HG02852 (cell line): ENCODE results near the gene KLHL3.

Experiments
- ATAC-seq: cut with Tn5 transposase; IDR thresholded peaks from one replicate; pipeline ENCODE4 v1.9.1; 2021; ENCODE audit warnings: mild to moderate bottlenecking, moderate library complexity; ENCODE audit not compliant: unreplicated experiment

KLHL3 gene

GRCh38 chr5:137712139-137712667, 23.7 kb downstream of the KLHL3 start:
- ATAC-seq = no peak

GRCh38 chr5:137710086-137710485, 25.8 kb downstream of the KLHL3 start:
- no peak for ATAC-seq

GRCh38 chr5:137708796-137709559, 26.9 kb downstream of the KLHL3 start:
- ATAC-seq = no peak

GRCh38 chr5:137708062-137708461, 27.8 kb downstream of the KLHL3 start:
- no peak for ATAC-seq

GRCh38 chr5:137706841-137707240, 29.0 kb downstream of the KLHL3 start:
- no peak for ATAC-seq

- ATAC-seq = no peak
These were observed 30.8 kb downstream of the KLHL3 start for GRCh38 chr5:137705106-137705505.

- no peak for ATAC-seq
These were observed 32.3 kb downstream of the KLHL3 start for GRCh38 chr5:137703565-137703964.

- ATAC-seq = no peak
These were observed 35.6 kb downstream of the KLHL3 start for GRCh38 chr5:137700282-137700680.

- no peak for ATAC-seq
These were observed 36.3 kb downstream of the KLHL3 start for GRCh38 chr5:137699336-137700281.

GRCh38 chr5:137696481-137696880, 39.4 kb downstream of the KLHL3 start:
- no peak for ATAC-seq

GRCh38 chr5:137695651-137696428, 40.0 kb downstream of the KLHL3 start:
- no peak for ATAC-seq

- no peak for ATAC-seq
These were observed 41.8 kb downstream of the KLHL3 start for GRCh38 chr5:137693951-137694721.

- ATAC-seq = no peak
These were observed 42.5 kb downstream of the KLHL3 start for GRCh38 chr5:137693307-137693950.

GRCh38 chr5:137689306-137689705, 46.6 kb downstream of the KLHL3 start:
- no peak for ATAC-seq

- ATAC-seq = no peak
These were observed 47.6 kb downstream of the KLHL3 start for GRCh38 chr5:137688210-137688840.

GRCh38 chr5:137684761-137685160, 51.1 kb downstream of the KLHL3 start:
- no peak for ATAC-seq

- ATAC-seq = no peak
These were observed 54.7 kb downstream of the KLHL3 start for GRCh38 chr5:137681191-137681590.

GRCh38 chr5:137679910-137680309, 56.0 kb downstream of the KLHL3 start:
- no peak for ATAC-seq

- ATAC-seq = no peak
These were observed 56.7 kb downstream of the KLHL3 start for GRCh38 chr5:137679195-137679594.
